Peyer's patch (tissue), 4 donors: Measurements from ENCODE around the gene FBXO47.

Source experiments
- CTCF ChIP-seq, 6 experiments: fragments of 450-650 bp in 4 of 6; fragments of 200-600 bp in 2 of 6; sonication (generic) in 1 of 6; IDR thresholded peaks; one replicate each; pipeline ENCODE4 v1.5.1; 2017 to 2019; ENCODE audit warnings: antibody characterized with exemption in 6 of 6, mild to moderate bottlenecking in 3 of 6, moderate library complexity in 1 of 6
- POLR2A ChIP-seq, 2 donors: fragments of 450-650 bp; IDR thresholded peaks; one replicate each; pipeline ENCODE4 v1.5.1; 2017; ENCODE audit warnings: antibody characterized with exemption in 2 of 2, mild to moderate bottlenecking in 2 of 2, moderate library complexity in 2 of 2

- TF ChIP-seq CTCF (IDR thresholded peaks at IDR 0.05) (no peak), POLR2A (IDR thresholded peaks at IDR 0.05) (no peak)
Measured at GRCh38 chr17:38918129-38918913, 48.9 kb downstream of the FBXO47 start.
